ENCODE data around the gene ABTB2.

The ABTB2 gene

DNA sequence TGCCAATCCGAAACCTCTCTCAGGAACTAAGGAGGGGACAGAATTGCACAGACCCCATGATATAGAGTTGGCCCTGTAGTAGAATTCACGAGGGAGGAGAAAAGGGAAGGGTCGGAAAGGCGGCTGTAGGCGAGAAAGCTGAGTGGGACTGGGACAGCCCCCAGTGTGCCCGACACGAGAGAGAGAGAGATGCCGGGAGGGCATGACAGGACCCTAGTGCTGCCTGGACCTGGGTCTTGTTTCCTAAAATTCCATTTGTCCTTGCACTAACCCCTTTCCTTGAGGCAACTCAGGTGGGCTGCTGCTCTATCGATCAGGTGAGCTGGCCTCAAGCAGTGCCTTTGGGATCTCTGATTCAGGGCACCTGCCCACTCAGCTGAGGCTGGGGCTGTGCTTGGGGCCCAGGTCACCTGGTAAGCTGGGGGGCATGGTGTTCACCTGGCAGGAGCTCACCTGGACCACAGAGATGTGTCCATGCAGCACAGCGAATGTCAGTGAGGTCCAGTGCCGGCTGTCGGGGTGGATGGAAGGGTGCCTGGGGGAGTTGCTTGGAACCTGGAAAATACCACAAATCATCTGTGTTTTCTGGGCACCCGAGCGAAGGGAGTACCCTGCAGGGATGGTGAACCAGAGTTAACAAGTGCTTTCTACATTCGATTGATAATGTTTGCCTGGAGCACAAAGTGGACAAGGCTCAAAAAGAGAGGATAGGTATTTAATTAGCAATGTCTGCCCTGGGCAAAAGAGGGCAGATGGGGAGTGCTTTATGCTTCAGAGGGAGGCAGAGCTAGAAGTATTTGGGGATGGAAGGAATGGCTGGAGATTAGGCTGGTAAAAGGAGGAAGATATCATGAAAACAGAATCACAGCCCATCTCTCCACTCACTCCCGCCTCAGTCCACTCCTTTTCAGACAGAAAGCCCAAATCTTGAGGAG, 190.7 kb downstream of the ABTB2 start:
- no peak for DNase-seq (ENCODE audit: low read depth in 2 of 2)

DNA sequence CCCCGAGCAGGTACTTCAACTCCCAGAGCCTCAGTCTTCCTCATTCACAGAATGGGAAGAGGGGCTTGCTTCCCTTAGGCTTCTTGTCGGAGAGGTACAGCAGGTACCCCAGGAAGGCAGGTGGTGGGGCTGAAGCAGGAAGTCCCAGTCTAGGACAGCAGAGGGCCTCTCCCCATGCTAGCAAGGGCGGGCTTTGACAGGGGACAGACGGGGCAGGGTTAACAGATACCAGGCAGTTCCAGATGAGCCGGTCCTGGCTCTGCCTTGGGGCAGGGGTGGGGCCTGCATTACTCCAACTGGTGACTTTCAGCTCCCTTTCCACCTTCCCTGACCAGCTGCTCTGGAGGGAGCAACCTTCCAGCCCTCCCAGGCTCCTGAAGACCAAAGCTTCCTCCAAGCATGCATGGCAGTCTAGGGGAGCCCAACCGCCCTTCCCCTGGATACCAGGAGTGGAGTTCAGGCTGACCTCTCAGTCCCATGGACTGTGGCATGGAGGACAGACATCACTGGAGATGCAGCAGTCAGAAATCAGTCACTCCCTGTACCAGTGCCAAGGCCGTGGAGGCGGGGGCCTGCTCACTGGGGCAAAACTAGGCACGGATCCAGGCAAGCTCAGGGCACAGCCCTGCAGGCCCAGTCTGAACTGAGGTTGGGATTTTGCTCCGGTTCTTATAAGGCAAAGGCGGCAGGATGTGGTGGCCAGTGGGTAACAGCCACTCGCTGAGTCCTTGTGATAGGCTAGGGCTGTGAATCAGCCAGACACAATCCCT, 191.8 kb downstream of the ABTB2 start:
- no peak for DNase-seq (ENCODE audit: low read depth in 2 of 2)

DNA sequence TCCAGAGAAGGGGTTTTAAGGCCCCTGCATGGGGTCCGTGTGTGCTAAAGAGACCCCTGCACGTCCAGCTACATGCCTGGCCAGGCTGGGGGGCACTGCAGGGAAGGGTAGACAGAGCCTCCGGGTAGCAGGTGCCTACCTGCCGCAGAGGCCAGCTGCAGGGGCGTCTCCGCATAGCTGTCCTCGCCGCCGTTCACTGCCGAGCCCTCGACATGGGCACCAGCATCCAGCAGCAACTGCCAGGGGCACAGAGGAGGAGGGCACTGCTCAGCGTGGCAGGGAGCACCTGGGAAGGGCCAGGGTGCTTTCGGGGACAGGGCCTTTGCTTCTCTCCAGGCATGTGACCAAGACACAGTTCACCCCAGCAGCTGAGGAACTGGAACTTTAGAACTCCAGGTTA, 192.7 kb downstream of the ABTB2 start:
- DNase-seq (ENCODE audit: low read depth in 2 of 2) = no peak

DNA sequence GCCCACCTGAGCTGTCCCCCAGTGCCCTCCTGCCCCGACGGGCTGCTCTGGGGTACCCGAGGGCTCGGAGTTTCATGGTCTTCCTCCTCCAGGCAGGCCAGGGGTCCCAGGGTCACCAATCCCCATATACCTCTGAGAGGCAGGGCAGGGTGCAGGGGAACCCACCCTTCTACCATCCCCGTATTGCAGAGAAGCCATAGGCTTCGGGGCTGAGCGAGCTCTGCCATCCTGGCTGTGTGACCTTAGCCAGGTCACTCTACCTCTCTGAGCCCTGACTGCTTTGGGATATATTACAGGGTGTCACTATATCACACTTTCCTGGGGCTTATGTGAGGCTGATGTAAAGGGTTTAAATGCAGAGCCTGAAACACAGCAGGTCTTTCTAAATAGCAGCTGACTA, 195.0 kb downstream of the ABTB2 start:
- DNase-seq (ENCODE audit: low read depth in 2 of 2) = no peak

DNA sequence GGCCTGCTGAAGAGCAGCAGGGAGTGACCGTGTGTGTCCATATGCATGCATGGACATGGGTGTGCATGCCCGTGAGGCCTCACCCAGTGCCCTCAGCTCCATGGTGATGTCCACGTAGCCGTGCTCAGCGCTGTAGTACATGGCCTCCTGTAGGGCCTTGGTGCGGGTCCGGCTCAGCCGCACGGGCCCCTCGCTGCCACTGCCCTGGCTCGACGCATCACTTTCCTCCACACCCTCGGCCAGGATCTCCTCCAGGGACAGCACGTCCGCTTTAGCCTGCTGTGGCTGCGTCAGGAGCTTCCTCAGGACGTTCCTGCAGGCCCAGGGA, 195.4 kb downstream of the ABTB2 start:
- no peak for DNase-seq (ENCODE audit: low read depth in 2 of 2)

DNA sequence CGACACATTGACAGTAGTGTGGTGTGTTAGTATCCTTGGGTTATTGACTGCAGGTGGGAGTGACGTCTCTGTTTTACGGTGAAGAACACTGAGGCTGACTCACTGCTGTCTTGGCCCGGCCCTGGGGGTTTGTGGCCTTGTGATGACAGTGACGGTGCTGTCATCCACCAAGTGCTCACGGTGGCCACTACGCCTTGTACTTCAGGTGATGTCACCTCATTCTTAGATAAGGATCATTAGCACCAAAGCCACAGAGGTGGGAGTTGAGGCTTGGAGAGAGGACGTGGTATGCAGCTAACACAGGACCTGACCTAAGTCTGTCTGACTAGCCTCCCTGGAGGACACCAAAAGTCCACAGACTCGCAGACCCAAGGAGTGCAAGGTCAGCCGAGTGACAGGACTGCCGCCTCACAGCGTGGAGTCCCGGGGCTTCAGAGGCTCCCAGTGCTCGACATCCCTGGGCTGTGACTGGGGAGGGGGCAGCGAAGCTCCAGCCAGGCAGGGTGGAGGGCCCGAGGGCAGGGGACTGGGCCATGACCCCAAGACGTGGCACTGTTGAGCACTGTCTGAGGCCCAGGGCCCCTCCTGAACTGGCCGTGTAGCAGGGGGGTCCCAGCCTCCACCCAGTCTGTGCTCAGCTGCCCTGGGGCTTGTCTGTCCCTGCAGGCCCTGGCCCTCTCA, 195.9 kb downstream of the ABTB2 start:
- DNase-seq (ENCODE audit: low read depth in 2 of 2) = no peak

DNA sequence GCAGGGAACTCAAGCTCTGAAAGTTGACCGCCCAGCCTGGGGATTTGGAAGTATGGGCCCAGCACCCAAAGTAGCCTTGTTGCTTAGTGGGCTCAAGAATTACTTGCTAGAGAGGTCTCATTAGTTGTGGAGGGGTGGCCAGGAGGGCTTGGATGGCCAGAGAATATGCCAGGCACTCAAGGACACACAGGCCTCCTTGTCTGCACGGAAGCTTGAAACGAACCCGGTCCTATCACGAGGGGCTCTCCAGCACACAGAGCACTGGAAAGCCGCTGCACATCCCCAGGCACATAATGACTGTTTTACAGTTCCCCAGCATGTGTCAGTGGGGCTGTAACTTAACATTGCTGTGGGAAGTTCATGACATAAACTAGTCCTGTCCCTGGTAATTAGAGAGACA, 196.4 kb downstream of the ABTB2 start:
- no peak for DNase-seq (ENCODE audit: low read depth in 2 of 2)

DNA sequence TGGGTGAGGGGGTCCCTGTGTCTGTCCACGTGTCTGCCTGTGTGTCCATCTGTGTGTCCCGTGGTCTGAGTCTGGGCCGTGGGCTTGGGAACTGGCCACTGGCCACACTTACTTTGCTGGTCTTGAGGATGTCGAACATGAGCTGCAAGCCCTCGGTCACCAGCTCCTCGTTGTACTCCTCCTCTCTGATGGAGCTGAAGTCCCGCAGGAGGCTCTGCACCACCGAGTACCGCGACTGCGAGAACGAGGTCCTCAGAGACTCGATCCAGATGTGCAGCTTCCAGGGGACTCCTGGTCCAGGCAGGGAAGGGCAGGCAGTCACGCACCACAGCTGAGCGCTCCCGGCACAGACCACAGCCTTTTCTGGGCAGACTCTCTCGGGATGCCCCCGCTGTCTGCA, 197.0 kb downstream of the ABTB2 start:
- DNase-seq (ENCODE audit: low read depth in 2 of 2) = no peak

DNA sequence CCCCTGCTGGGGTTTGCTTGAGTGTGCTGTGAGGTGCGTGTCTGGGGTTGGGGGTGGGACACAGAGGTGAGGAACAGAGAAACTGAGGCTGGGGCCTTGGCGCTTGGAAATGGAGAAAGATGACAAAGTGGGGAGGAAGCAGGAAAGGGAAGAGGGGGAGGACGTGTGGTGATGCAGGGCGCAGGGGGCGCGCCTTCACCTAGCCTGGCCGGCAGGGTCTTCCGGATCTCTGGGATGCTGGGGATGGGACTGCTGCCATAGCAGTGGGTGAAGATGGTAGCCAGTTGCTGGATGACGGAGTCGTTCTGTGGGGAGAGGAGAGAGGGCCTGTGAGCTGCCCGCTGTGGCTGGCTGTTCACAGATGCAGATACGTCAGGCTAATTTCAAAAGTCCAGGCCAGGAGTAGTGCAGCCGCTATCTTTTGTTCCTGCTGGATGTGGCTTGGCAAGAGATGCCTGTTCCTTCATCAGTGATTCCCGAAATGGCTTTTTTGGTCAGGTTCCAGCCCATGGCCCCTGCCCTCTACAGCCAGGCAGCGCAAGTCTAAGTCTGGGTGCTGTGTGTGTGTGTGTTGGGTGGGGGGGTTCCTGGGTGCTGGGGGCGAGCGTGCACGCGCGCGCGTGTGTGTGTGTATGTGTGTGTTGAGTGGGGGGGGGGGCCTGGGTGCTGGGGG, 197.6 kb downstream of the ABTB2 start:
- no peak for DNase-seq (ENCODE audit: low read depth in 2 of 2)

DNA sequence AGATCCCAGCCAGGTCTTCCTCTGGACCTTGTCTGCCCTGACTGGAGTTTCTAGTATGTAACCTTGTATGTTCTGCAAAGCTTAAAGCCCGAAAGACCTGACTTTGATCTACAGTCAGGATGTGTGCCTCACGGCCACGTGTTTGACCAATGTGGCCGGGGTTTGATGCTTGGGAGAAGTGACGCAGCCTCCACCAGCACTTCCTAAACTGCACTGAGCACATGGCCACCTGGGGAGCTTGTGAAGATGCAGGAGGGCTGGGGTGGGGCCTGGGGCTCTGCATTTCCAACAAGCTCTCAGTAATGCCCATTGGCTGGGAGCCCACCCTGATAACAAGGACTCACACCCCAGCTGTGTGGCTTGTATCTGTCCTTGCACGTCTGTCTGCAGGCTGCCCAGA, 199.1 kb downstream of the ABTB2 start:
- DNase-seq (ENCODE audit: low read depth in 2 of 2) = no peak

DNA sequence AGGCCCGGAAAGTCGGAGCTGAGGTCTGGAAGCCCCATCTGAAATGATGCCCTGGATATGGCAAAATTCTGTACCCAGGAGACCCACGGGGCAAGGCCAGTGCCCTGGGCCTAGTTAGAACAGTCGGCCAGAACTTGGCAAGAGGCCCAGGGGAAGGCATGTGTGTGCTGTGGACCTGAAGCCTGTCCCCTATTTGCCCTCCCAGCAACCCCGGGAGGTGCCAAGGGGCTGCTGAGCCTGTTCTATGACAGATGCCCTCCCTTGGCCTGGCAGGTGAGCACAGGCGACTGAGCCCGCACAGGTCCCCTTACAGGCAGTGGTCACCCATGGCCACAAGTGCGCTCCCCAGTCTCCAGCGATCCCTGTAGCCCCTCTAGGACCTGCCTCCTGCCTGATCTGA, 200.6 kb downstream of the ABTB2 start:
- no peak for DNase-seq (ENCODE audit: low read depth in 2 of 2)

DNA sequence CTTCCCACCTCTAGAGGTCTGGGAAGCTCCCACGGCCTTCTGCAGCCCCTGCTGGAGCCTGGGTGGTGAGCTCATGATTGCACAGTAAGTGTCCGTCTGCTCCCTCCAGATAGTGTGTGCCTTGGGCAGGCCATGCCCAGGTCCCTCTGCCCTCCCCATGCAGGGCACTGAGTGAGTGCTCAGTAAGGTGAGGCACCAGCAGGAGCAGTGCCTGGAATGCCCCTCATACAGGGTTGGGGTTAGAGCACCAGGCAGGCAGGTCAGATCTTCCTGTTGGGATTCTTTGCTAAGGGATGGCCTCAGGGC, 202.1 kb downstream of the ABTB2 start:
- no peak for DNase-seq (ENCODE audit: low read depth in 2 of 2)

DNA sequence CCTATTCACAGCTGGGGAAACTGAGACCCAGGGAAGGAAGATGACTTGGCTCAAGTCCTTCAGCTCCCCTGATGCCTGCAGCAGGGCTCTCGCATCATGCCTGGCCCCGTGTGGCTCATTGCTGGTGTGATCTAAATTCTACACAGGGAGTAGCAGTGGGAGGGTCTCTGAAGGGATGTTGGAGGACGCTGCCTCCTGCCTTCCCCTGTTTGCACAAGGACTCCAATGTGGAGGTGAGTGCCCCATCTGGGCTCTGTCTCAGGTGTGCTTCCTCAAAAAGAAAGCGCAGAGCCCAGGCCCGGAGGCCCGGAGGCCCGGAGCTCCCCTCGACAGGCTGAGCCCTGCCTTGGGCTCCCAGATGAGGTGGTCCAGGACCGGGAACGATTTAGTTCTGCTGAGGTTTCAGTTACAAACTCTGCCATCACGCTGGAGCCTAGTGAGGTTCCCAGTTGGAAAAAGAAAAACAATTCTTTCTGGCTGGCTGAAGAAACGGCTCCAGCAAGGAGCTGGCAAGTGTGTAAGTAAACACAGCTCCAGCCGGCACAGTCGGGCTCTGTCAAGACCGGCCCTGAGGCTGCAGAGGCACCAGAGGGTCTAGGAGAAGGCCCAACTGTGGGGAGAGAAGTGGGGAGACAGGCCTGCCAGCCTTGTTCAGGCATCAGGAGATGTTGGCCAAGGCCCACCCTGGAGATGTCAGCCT, 202.6 kb downstream of the ABTB2 start:
- no peak for DNase-seq (ENCODE audit: low read depth in 2 of 2)

DNA sequence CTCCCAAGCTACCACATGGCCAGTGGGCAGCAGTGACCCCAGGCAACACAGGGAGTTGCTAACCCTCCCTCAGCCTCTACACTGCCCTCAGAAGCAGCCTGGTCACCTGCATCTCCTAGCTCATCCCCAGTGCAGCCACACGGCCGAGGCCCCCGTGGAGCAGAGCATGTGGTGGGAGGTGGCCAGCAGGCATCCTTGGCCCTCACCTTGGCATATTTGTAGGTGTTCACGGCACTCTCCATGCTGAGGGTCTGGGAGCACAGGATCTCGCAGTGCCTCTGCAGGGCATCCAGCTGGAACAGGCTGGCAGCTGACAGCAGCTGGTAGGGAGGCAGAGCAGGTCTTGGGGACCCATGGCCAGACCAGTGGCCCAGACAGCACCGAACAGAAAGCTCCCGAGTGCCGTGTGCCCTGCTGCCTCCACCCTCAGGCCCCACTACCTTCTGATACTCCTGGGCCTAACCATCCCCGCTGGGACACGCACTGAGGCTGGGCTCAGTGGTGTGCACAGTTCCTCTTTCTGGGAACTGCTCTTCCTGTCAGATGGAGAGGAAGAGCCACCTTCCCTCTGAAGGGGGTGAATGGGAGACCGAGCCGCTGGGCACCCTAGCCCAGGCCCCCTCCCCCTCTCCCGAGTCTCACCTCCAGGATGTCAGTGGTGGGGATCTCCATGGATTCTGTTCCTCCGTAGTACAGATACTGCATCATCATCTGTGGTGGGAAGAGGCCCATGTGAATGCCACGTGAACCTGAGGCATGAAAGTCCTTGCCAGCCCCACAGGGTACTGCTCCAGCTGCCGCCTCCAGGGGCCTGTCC, 203.5 kb downstream of the ABTB2 start:
- DNase-seq (ENCODE audit: low read depth in 2 of 2) = no peak

DNA sequence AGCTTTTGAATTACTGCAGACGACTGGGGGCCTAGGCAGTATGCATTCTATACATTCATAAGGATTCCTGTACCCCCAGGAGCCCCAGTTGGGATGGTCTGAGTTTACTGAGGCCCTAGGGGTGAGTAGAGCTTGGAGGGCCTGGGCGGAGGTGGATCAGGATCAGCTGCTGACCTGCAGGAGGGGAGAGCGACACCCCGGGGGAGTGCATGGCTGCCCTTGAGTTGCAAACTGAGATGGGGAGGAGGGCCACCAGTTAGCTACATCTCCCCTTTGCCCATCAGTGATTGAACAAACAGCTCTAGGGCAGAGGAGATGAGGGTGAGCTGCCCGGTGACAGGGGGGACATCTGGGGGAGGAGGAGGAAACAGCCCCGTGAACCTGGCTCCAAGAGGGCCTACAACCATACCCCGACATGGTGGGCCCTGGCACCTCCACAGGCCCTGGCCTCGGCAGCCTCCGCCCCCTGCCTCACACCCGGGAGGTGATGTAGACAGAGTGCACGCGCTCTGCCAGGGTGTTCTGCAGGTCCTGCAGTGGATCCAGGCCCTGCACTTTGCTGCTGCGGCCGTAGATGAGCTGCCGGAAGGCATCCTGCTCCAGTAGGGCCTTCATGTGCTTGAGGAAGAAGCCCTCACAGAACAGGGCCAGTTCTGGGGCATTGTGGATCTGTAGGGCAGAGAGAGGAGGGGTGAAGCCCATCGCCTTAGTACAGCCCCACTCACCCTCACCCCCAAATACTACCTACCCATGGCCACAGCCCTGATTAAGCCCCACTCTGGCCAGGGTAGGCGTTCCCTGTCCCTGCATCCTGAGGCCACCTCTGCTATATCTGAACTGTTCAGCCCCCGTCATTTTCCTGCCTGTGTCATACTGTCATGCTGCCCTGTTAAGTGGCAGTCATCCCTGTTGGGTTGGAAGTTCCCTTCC, 205.6 kb downstream of the ABTB2 start:
- DNase-seq (ENCODE audit: low read depth in 2 of 2) = no peak

DNA sequence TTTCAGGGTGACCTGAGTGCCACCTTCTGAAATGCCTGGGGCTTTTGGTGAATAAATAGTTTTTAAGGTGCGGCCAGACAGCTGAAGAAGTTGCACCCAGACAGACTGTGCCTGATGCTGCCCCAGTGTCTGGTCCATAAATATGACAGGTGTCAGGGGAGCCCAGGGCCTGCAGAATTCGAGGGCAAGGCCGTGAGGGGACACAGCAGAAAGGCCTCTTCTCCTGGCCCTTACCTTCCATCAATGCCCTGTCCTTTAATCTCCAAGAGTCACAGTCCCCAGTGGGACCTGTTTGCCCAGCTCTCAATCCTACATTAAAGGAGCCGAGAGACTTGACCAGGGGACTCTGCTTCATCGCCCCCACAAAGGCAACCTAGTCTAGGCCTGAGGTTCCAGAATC, 206.6 kb downstream of the ABTB2 start:
- no peak for DNase-seq (ENCODE audit: low read depth in 2 of 2)

DNA sequence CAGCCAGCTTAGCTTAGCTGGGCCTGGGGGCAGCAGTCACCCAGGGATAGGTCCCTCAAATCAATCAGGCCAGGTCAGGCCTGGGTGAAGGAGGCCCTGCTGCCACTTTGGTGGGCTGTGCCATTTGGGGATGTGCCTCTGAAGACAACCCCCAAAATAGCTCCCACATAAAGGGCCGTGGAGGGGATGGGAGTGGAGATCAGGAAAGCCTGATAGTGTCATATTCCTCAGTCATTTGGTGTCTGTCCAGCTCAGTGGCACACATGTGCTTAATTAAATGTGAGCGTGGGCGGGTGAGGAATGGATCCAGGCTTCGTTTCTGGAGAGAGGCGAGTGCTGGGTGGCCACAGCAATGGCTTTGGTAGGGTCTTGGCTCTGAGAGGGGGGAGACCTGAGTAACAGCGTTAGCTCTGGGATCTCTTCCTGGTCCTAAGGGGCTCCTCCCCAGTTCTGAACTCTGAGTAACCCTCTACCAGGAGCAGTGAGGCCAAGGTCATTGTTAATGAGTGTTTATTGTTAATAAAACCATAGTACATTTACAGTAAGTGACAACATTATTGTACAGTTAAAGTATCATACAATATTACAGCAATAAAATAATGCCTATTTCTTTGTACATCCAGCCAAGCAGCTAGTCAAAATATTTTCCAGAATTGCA, 207.2 kb downstream of the ABTB2 start:
- DNase-seq (ENCODE audit: low read depth in 2 of 2) = no peak

DNA sequence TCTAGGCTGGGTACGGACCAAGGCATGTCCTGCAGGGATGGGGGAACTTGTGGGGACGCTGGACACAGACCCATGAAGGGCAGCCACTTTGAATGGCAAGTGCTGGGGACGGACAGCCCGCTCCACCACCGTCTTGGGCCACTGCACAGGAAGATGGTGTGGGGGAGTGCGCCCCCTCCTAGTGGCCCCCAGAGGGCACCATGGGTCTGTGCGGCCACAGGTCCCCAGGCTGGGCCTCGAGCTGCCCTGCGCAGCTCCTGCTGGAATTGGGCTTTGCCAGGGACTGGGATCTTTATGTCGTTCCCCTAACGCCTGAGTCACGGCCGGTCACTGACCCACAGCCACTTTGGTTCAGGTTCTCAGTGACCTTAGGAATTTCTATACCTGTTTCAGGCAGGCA, 208.0 kb downstream of the ABTB2 start:
- no peak for DNase-seq (ENCODE audit: low read depth in 2 of 2)

DNA sequence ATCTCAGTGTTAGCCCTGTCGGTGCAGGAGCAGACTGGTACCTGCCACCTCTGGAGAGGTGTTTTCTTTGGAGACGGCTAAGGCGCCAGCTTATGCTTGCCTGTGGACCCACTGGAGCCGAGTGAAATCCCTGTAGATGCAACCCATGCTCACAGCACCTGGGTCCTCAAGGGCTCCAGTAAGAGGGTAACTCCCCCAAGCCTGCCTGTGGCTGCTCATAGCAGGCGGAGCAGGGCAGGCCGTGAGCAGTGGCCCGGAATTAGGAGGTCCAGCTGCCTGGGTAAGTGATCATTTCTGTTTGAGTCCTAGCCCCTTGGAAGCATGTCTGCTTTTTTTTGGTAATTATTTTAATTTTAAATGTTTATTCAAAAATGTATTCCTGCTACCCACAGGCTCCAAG, 208.5 kb downstream of the ABTB2 start:
- no peak for DNase-seq (ENCODE audit: low read depth in 2 of 2)

Data from stimulated activated CD4-positive, alpha-beta T cell treated with anti-CD3 and anti-CD28 coated beads, Interleukin-12 subunit alpha, Interleukin-12 subunit beta, amount 100 ng/mL, for 24 hours (primary cell).